ENCODE results near the gene LBHD1.
A peak's percentile ranks its signal among the peaks of the same experiment; 100 is the strongest.

LBHD1 gene

GRCh38 chr11:62648967-62649364, 23.1 kb downstream of the LBHD1 start:
- H3K4me3 ChIP-seq (ENCODE audit: low read depth, low read length), result no peak overlapping the region
- TF ChIP-seq, protein P1, sequence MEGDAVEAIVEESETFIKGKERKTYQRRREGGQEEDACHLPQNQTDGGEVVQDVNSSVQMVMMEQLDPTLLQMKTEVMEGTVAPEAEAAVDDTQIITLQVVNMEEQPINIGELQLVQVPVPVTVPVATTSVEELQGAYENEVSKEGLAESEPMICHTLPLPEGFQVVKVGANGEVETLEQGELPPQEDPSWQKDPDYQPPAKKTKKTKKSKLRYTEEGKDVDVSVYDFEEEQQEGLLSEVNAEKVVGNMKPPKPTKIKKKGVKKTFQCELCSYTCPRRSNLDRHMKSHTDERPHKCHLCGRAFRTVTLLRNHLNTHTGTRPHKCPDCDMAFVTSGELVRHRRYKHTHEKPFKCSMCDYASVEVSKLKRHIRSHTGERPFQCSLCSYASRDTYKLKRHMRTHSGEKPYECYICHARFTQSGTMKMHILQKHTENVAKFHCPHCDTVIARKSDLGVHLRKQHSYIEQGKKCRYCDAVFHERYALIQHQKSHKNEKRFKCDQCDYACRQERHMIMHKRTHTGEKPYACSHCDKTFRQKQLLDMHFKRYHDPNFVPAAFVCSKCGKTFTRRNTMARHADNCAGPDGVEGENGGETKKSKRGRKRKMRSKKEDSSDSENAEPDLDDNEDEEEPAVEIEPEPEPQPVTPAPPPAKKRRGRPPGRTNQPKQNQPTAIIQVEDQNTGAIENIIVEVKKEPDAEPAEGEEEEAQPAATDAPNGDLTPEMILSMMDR (IDR thresholded peaks at IDR 0.05; ENCODE audit: insufficient read depth, low read length, missing control alignments), result no peak
- CTCF ChIA-PET, result interaction anchor here (1.4 kb wide), 1 partner anchor 31 kb away, joined by 4 read pairs; no protein-coding TSS in a partner anchor
- DNase-seq (ENCODE audit: low read depth, low spot score), result no peak
- POLR2A ChIA-PET, result interaction anchor here (2.3 kb wide), 1 partner anchor 17 kb away, joined by 25 read pairs; the partner anchor contains the start of genes C11orf98 and CSKMT

DNA sequence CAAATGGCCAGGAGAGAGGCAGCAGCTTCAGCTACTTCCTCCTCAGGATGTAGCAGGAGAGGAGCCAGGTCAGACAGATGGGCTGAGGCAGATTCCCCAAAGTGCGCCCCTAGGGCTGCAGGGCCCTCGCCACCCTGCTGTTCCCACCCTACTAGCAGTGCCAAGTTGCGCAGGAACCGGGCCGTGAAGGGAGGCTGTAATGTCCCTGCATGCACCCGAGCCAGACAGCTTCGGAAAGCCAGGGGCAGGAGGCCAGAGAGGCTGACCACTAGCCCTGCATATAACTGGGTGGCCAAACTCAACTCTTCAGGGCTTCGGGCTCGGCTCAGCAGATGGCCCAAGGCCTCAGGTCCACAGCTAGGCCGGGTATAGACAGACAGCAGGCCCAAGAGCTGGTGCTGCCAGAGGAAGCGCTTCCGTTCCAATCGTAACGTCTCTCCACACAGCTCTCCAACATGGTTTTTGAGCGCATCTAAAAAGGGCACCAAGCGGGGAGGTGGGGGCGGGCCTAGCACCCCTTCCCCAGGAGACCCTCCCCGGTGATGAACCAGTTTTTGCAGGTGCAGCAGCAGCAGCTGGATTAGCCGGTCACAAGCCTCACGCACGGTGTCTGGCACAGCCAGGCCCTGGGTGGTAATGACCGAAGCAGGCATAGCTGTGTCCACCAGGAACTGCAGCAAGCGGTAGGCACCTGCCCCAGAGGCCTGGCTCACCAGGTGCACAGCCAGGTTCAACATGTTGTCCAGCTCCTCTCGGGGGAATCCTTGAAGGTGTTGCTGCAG, 23.7 kb downstream of the LBHD1 start:
- ChIA-PET POLR2A (interaction anchor here (2.3 kb wide), 1 partner anchor 17 kb away, joined by 25 read pairs; the partner anchor contains the start of genes C11orf98 and CSKMT), CTCF (interaction anchor here (1.0 to 1.4 kb wide), 2 partner anchors 31 to 35 kb away, joined by 3 to 4 read pairs; partner anchors contain the start of gene ROM1)
- H3K4me3 ChIP-seq (ENCODE audit: low read depth, low read length), result no peak overlapping the region
- no peak for DNase-seq (ENCODE audit: low read depth, low spot score)
- TF ChIP-seq, protein P1 (IDR thresholded peaks at IDR 0.05; ENCODE audit: insufficient read depth, low read length, missing control alignments), result no peak

GRCh38 chr11:62647609-62648005, 24.5 kb downstream of the LBHD1 start:
- ChIA-PET POLR2A (interaction anchor here (2.3 kb wide), 1 partner anchor 18 kb away, joined by 25 read pairs; the partner anchor contains the start of genes C11orf98 and CSKMT), CTCF (interaction anchor here (1.0 to 1.2 kb wide), 2 partner anchors 20 to 34 kb away, joined by 3 read pairs; partner anchors contain the start of gene ROM1)
- TF ChIP-seq, protein P1 (IDR thresholded peaks at IDR 0.05; ENCODE audit: insufficient read depth, low read length, missing control alignments), result no peak
- H3K4me3 ChIP-seq (ENCODE audit: low read depth, low read length), result no peak overlapping the region
- no peak for DNase-seq (ENCODE audit: low read depth, low spot score)

- ChIA-PET CTCF (interaction anchor here (1.2 to 2.7 kb wide), 2 partner anchors 12 to 21 kb away, joined by 3 to 11 read pairs; no protein-coding TSS in a partner anchor), POLR2A (interaction anchor here (0.6 to 3.5 kb wide), 7 partner anchors 13 to 209 kb away, joined by 3 to 46 read pairs (median 5); partner anchors contain the start of genes B3GAT3, C11orf98, CSKMT and TUT1)
- TF ChIP-seq, protein P1 (IDR thresholded peaks at IDR 0.05; ENCODE audit: insufficient read depth, low read length, missing control alignments), result no peak
- no peak for DNase-seq (ENCODE audit: low read depth, low spot score)
- H3K4me3 ChIP-seq (ENCODE audit: low read depth, low read length), result 0 out of 2 replicates have a peak overlapping the region, but pooled peaks have one; percentile 2
Measured at GRCh38 chr11:62646825-62647608, 25.1 kb downstream of the LBHD1 start.

- ChIA-PET CTCF (interaction anchor here (1.0 to 2.7 kb wide), 6 partner anchors 11 to 251 kb away, joined by 3 to 11 read pairs (median 4); partner anchors contain the start of genes C11orf98 and CSKMT), POLR2A (interaction anchor here (0.6 to 3.5 kb wide), 10 partner anchors 14 to 210 kb away, joined by 3 to 46 read pairs (median 4); partner anchors contain the start of genes B3GAT3, C11orf98, CSKMT and LRRN4CL)
- peak within 1 kb of the TSS; percentile 91 for H3K4me3 ChIP-seq (ENCODE audit: low read depth, low read length)
- TF ChIP-seq, protein P1 (IDR thresholded peaks at IDR 0.05; ENCODE audit: insufficient read depth, low read length, missing control alignments), result no peak
- DNase-seq (ENCODE audit: low read depth, low spot score), result peak; percentile 87
Measured at GRCh38 chr11:62645946-62646824, 25.9 kb downstream of the LBHD1 start, which contains the start of gene GANAB. TSS of gene GANAB (minus strand) at chr11:62646613. CDS start at chr11:62646599, 14 bp downstream.
